A673 (cell line): ENCODE results near the gene DLG2. TPM values are rescaled to one million over a fixed set of nuclear protein-coding genes. Genes with fewer than 3 reads are reported as not detected.
A peak's percentile ranks its signal among the peaks of the same experiment; 100 is the strongest.

Experiments used
- BruUV-seq: library from RNA; stranded (reverse); fragments of 400-500 nt; replicated peaks from 2 replicates; lab custom pipeline; 2021; lab: Mats Ljungman, UMichigan
- CTCF ChIA-PET: fragments of 300-600 bp; sonication (Branson Sonifier 250); formaldehyde crosslinking; loops from one replicate; lab custom pipeline; 2022; ENCODE audit warnings: antibody characterized with exemption; lab: Charles Lee
- POLR2A ChIA-PET: fragments of 300-600 bp; sonication (Branson Sonifier 250); formaldehyde crosslinking; loops from one replicate; lab custom pipeline; 2022; ENCODE audit warnings: antibody characterized with exemption; ENCODE audit not compliant: low non-redundant PET; lab: Charles Lee
- DNase-seq: peaks from one replicate; pipeline ENCODE4 v3.0.0-alpha.2; 2015; ENCODE audit warnings: low spot score
- H3K27ac ChIP-seq: fragments of 200-600 bp; sonication (generic); 2 replicates; pipeline ENCODE4 v1.5.1; 2016; ENCODE audit warnings: mixed run types, low read depth, mild to moderate bottlenecking, mixed read lengths, antibody characterized with exemption, low read length; ENCODE audit not compliant: poor library complexity, severe bottlenecking
- H3K27me3 ChIP-seq: fragments of 200-600 bp; sonication (generic); replicated peaks from 2 replicates; pipeline ENCODE4 v1.6.1; 2017; ENCODE audit warnings: mixed run types, low read depth, mild to moderate bottlenecking, mixed read lengths, antibody characterized with exemption, low read length; ENCODE audit not compliant: insufficient read depth, poor library complexity
- H3K36me3 ChIP-seq: fragments of 200-600 bp; sonication (generic); 2 replicates; pipeline ENCODE4 v1.6.1; 2016; ENCODE audit warnings: mixed run types, mild to moderate bottlenecking, mixed read lengths, antibody characterized with exemption, low read length; ENCODE audit not compliant: insufficient read depth, poor library complexity, severe bottlenecking
- H3K4me1 ChIP-seq: fragments of 200-600 bp; sonication (generic); 2 replicates; pipeline ENCODE4 v1.6.1; 2017; ENCODE audit warnings: mixed run types, mild to moderate bottlenecking, mixed read lengths, antibody characterized with exemption, low read length; ENCODE audit not compliant: insufficient read depth, poor library complexity, severe bottlenecking
- H3K4me3 ChIP-seq: fragments of 200-600 bp; sonication (generic); 2 replicates; pipeline ENCODE4 v1.5.1; 2016; ENCODE audit warnings: low read depth, mixed run types, mild to moderate bottlenecking, mixed read lengths, low read length; ENCODE audit not compliant: poor library complexity, severe bottlenecking
- H3K9me3 ChIP-seq: fragments of 200-600 bp; sonication (generic); 2 replicates; pipeline ENCODE4 v1.6.1; 2016; ENCODE audit warnings: mixed run types, low read depth, mild to moderate bottlenecking, mixed read lengths, antibody characterized with exemption, low read length; ENCODE audit not compliant: poor library complexity, severe bottlenecking
- CTCF ChIP-seq: fragments of 300-800, 200-600 bp; sonication (generic); conservative IDR thresholded peaks from 2 replicates; pipeline ENCODE4 v1.5.1; 2017; ENCODE audit warnings: low read depth, mild to moderate bottlenecking, antibody characterized with exemption, low read length, moderate library complexity, mixed read lengths
- EZH2 ChIP-seq: fragments of 200-600 bp; sonication (generic); IDR thresholded peaks from 2 replicates; pipeline ENCODE4 v1.6.1; 2017; ENCODE audit warnings: borderline replicate concordance, low read depth, mild to moderate bottlenecking, mixed read lengths, antibody characterized with exemption, low read length; ENCODE audit not compliant: poor library complexity, severe bottlenecking
- intact Hi-C: fragments of 100-400 bp; cut with micrococcal nuclease; formaldehyde crosslinking; loops from one replicate; pipeline ENCODE4 v1.10.0; 2022; ENCODE audit not compliant: unreplicated experiment
- total RNA-seq: library from RNA; stranded (reverse); gene quantifications from 2 replicates; pipeline ENCODE4 v1.2.3, GENCODE V29; 2021

The DLG2 gene
- total RNA-seq, 1 experiment from 2014 or later, result 277 TPM

- peak; percentile 49 for DNase-seq
- POLR2A ChIA-PET, result no interaction called here
- H3K4me3 ChIP-seq, result no peak overlapping the region
- CTCF ChIA-PET, result interaction anchor here (1.0 kb wide), 1 partner anchor 167 kb away, joined by 4 read pairs; no protein-coding TSS in a partner anchor
- peak overlapping the region; percentile 59 for H3K27ac ChIP-seq
- H3K36me3 ChIP-seq, result peaks cover 96% of the 10 kb centered on the region
- no peaks in the 10 kb centered on the region for H3K9me3 ChIP-seq
- intact Hi-C loops, result loop anchor here (10.0 kb wide), 1 partner anchor 355 kb away; no protein-coding TSS in a partner anchor
- no peak for TF ChIP-seq EZH2
- TF ChIP-seq CTCF, result no peak
- peaks cover 25% of the 10 kb centered on the region for H3K4me1 ChIP-seq
- BruUV-seq, result no TSS peak
- no peaks in the 10 kb centered on the region for H3K27me3 ChIP-seq
Observed at GRCh38 chr11:83459798-83460197, 2167.3 kb downstream of the DLG2 start.

GRCh38 chr11:83456566-83456965 is 2170.6 kb downstream of the DLG2 start:
- TF ChIP-seq CTCF, result no peak
- TF ChIP-seq EZH2, result no peak
- no peak overlapping the region for H3K27ac ChIP-seq
- H3K4me3 ChIP-seq, result no peak overlapping the region
- POLR2A ChIA-PET, result no interaction called here
- no peaks in the 10 kb centered on the region for H3K9me3 ChIP-seq
- intact Hi-C loops, result no loop called here
- H3K36me3 ChIP-seq, result peaks cover 63% of the 10 kb centered on the region
- DNase-seq, result no peak
- CTCF ChIA-PET, result no interaction called here
- H3K27me3 ChIP-seq, result no peaks in the 10 kb centered on the region
- H3K4me1 ChIP-seq, result peaks cover 15% of the 10 kb centered on the region
- no TSS peak for BruUV-seq

- Histone ChIP-seq H3K36me3 (peaks cover 58% of the 10 kb centered on the region), H3K9me3 (no peaks in the 10 kb centered on the region), H3K4me3 (no peak overlapping the region), H3K27me3 (no peaks in the 10 kb centered on the region), H3K4me1 (peaks cover 15% of the 10 kb centered on the region), H3K27ac (no peak overlapping the region)
- ChIA-PET POLR2A (no interaction called here), CTCF (no interaction called here)
- no TSS peak for BruUV-seq
- TF ChIP-seq CTCF (no peak), EZH2 (no peak)
- no peak for DNase-seq
- intact Hi-C loops, result no loop called here
Observed at GRCh38 chr11:83456075-83456474, 2171.1 kb downstream of the DLG2 start.
